GM23338 (cell line): Measurements from ENCODE around the gene ARHGEF11. TPM values are rescaled to one million over a fixed set of nuclear protein-coding genes. Genes with fewer than 3 reads are reported as not detected.

Experiments used
- ATAC-seq: fragments of 200-7000 bp; cut with Tn5 transposase; 3 replicates; pipeline ENCODE4 v1.9.1; 2020
- DNase-seq: peaks from one replicate; pipeline ENCODE4 v3.0.0-alpha.2; 2015; ENCODE audit warnings: low spot score
- H2AFZ ChIP-seq: fragments of 200-600 bp; sonication (generic); 2 replicates; pipeline ENCODE4 v1.8.0; 2016; ENCODE audit warnings: antibody characterized with exemption, mild to moderate bottlenecking, moderate library complexity
- H3F3A ChIP-seq: fragments of 200-600 bp; sonication (generic); replicated peaks from 2 replicates; pipeline ENCODE4 v1.8.0; 2017; ENCODE audit warnings: antibody characterized with exemption, mixed run types, low read depth
- H3K27ac ChIP-seq: fragments of 200-600 bp; sonication (generic); 2 replicates; pipeline ENCODE4 v1.6.1; 2016; ENCODE audit warnings: low read depth
- H3K27me3 ChIP-seq: fragments of 200-600 bp; sonication (generic); 2 replicates; pipeline ENCODE4 v1.8.0; 2016; ENCODE audit warnings: mild to moderate bottlenecking, mixed run types, moderate library complexity; ENCODE audit not compliant: insufficient read depth
- H3K36me3 ChIP-seq: fragments of 200-600 bp; sonication (generic); 2 replicates; pipeline ENCODE4 v1.8.0; 2016; ENCODE audit warnings: mild to moderate bottlenecking; ENCODE audit not compliant: insufficient read depth
- H3K4me1 ChIP-seq: fragments of 200-600 bp; sonication (generic); 2 replicates; pipeline ENCODE4 v1.8.0; 2016; ENCODE audit warnings: mild to moderate bottlenecking, moderate library complexity; ENCODE audit not compliant: insufficient read depth
- H3K4me2 ChIP-seq: fragments of 200-600 bp; sonication (generic); 2 replicates; pipeline ENCODE4 v1.7.1; 2017; ENCODE audit warnings: mixed run types
- H3K4me3 ChIP-seq: fragments of 200-600 bp; sonication (generic); 2 replicates; pipeline ENCODE4 v1.6.1; 2016; ENCODE audit warnings: mixed run types
- H3K79me2 ChIP-seq: fragments of 200-600 bp; sonication (generic); replicated peaks from 2 replicates; pipeline ENCODE4 v1.8.0; 2017; ENCODE audit warnings: mild to moderate bottlenecking; ENCODE audit not compliant: insufficient read depth
- H3K9me2 ChIP-seq: fragments of 200-600 bp; sonication (generic); 2 replicates; pipeline ENCODE4 v1.8.0; 2017; ENCODE audit not compliant: insufficient read depth
- H4K20me1 ChIP-seq: fragments of 200-600 bp; sonication (generic); replicated peaks from 2 replicates; pipeline ENCODE4 v1.8.0; 2017; ENCODE audit warnings: mild to moderate bottlenecking; ENCODE audit not compliant: insufficient read depth
- H3K27ac Mint-ChIP-seq: 2 replicates; pipeline ENCODE4 v1.8.0; 2020; ENCODE audit warnings: inconsistent platforms, mild to moderate bottlenecking, moderate library complexity, mixed read lengths
- H3K27me3 Mint-ChIP-seq: 3 replicates; pipeline ENCODE4 v1.8.0; 2022; ENCODE audit warnings: low read depth, mild to moderate bottlenecking, moderate library complexity, mixed read lengths, inconsistent platforms; ENCODE audit not compliant: insufficient read depth, poor library complexity
- H3K36me3 Mint-ChIP-seq: 3 replicates; pipeline ENCODE4 v1.8.0; 2021; ENCODE audit warnings: low read depth, mild to moderate bottlenecking, inconsistent platforms, moderate library complexity, mixed read lengths
- H3K4me1 Mint-ChIP-seq: 3 replicates; pipeline ENCODE4 v1.8.0; 2020; ENCODE audit warnings: mild to moderate bottlenecking, inconsistent platforms, mixed read lengths
- H3K4me3 Mint-ChIP-seq: 3 replicates; pipeline ENCODE4 v1.8.0; 2021; ENCODE audit warnings: moderate library complexity, mild to moderate bottlenecking, inconsistent platforms, mixed read lengths
- H3K9me3 Mint-ChIP-seq: 3 replicates; pipeline ENCODE4 v1.8.0; 2020; ENCODE audit warnings: moderate library complexity, mild to moderate bottlenecking, inconsistent platforms, mixed read lengths
- CREB1 ChIP-seq: fragments of 250-450 bp; sonication (Bioruptor Pico); IDR thresholded peaks from 2 replicates; pipeline ENCODE4 v1.5.0; 2020; ENCODE audit warnings: low read depth, mild to moderate bottlenecking, moderate library complexity
- CTCF ChIP-seq, 2 experiments: fragments of 200-600 bp in 1 of 2; sonication (generic) in 1 of 2; conservative IDR thresholded peaks; 2 replicates each; pipeline versions ENCODE4 v1.5.1 to v1.6.1; 2016 to 2017; ENCODE audit warnings: antibody characterized with exemption in 2 of 2, low read depth in 2 of 2, mild to moderate bottlenecking in 2 of 2, moderate library complexity in 1 of 2
- ETS1 ChIP-seq: IDR thresholded peaks from 2 replicates; pipeline ENCODE4 v1.6.1; 2016; ENCODE audit warnings: antibody characterized with exemption
- EZH2 ChIP-seq: fragments of 200-600 bp; sonication (generic); IDR thresholded peaks from one replicate; pipeline ENCODE4 v1.8.0; 2017; ENCODE audit warnings: antibody characterized with exemption, mild to moderate bottlenecking, low read depth; ENCODE audit not compliant: unreplicated experiment
- EZH2phosphoT487 ChIP-seq: fragments of 200-600 bp; sonication (generic); IDR thresholded peaks from one replicate; pipeline ENCODE4 v1.8.1; 2018; ENCODE audit warnings: antibody characterized with exemption; ENCODE audit not compliant: unreplicated experiment
- JUNB ChIP-seq: IDR thresholded peaks from one replicate; pipeline ENCODE4 v1.6.1; 2016; ENCODE audit warnings: antibody characterized with exemption; ENCODE audit not compliant: unreplicated experiment
- NANOG ChIP-seq: IDR thresholded peaks from 2 replicates; pipeline ENCODE4 v1.6.1; 2016; ENCODE audit warnings: antibody characterized with exemption, borderline replicate concordance
- POLR2AphosphoS5 ChIP-seq: IDR thresholded peaks from 2 replicates; pipeline ENCODE4 v1.6.1; 2016; ENCODE audit warnings: antibody characterized with exemption, low read depth
- STAT1 ChIP-seq: IDR thresholded peaks from one replicate; pipeline ENCODE4 v1.6.1; 2016; ENCODE audit warnings: antibody characterized with exemption; ENCODE audit not compliant: unreplicated experiment
- ZNF114 ChIP-seq: fragments of 250-450 bp; sonication (Bioruptor Pico); IDR thresholded peaks from 2 replicates; pipeline ENCODE4 v1.5.0; 2020; ENCODE audit warnings: mild to moderate bottlenecking, moderate library complexity
- ZNF462 ChIP-seq: fragments of 250-450 bp; sonication (Bioruptor Pico); IDR thresholded peaks from 2 replicates; pipeline ENCODE4 v1.5.0; 2020; ENCODE audit warnings: mild to moderate bottlenecking, moderate library complexity
- polyA plus RNA-seq: library from polyadenylated mRNA; unstranded; fragments of >200 nt; fragmentation: Nextera tagmentation; extraction: Ambion mirVana; gene quantifications from 2 replicates; pipeline ENCODE4 v1.2.1, GENCODE V29; 2016
- total RNA-seq: library from RNA; depleted of rRNA; stranded (reverse); fragments of >200 nt; shearing (Covaris generic); gene quantifications from 2 replicates; pipeline ENCODE4 v1.2.3, GENCODE V29; 2014

ARHGEF11 gene
- total and polyA plus RNA-seq, 2 experiments from 2014 or later = 12.3 to 33.7 TPM

- TF ChIP-seq ETS1 (no peak), EZH2 (no peak), JUNB (no peak), EZH2phosphoT487 (no peak), CTCF (conservative IDR thresholded peaks at IDR 0.05; ENCODE audit: low read depth in 2 of 2) (no peak), NANOG (no peak)
Measured at GRCh38 chr1:156947818-156948525, 97.6 kb downstream of the ARHGEF11 start (continued).

- no peak for ATAC-seq
- Mint-ChIP-seq H3K4me1 (peaks cover 8% of the 10 kb centered on the region), H3K36me3 (peaks cover 80% of the 10 kb centered on the region), H3K27ac (no peak overlapping the region), H3K4me3 (no peak overlapping the region), H3K27me3 (peaks cover 3% of the 10 kb centered on the region), H3K9me3 (no peaks in the 10 kb centered on the region)
- no peaks in the 10 kb centered on the region for H3K4me1 ChIP-seq
- peaks cover 19% of the 10 kb centered on the region for H3K36me3 ChIP-seq
- DNase-seq = no peak
- no peak overlapping the region for H3K4me3 ChIP-seq
- no peaks in the 10 kb centered on the region for H3F3A ChIP-seq
- no peak overlapping the region for H2AFZ ChIP-seq
- H4K20me1 ChIP-seq = no peaks in the 10 kb centered on the region
- H3K27ac ChIP-seq = no peak overlapping the region
- no peak overlapping the region for H3K4me2 ChIP-seq
- H3K9me2 ChIP-seq = no peaks in the 10 kb centered on the region
- no peaks in the 10 kb centered on the region for H3K79me2 ChIP-seq
- H3K27me3 ChIP-seq = no peaks in the 10 kb centered on the region
- TF ChIP-seq JUNB = no peak
- TF ChIP-seq ZNF462 (CRISPR knock-in tag) = no peak
- TF ChIP-seq ETS1 = no peak
- TF ChIP-seq POLR2AphosphoS5 = no peak
- no peak for TF ChIP-seq CTCF (conservative IDR thresholded peaks at IDR 0.05; ENCODE audit: low read depth in 2 of 2)
- TF ChIP-seq NANOG = no peak
- TF ChIP-seq STAT1 = no peak
- no peak for TF ChIP-seq CREB1 (CRISPR knock-in tag)
- TF ChIP-seq ZNF114 (CRISPR knock-in tag) = no peak
- no peak for TF ChIP-seq EZH2
- TF ChIP-seq EZH2phosphoT487 = no peak
Measured at GRCh38 chr1:156947127-156947526, 98.4 kb downstream of the ARHGEF11 start.
